Fibroblast of skin of right quadriceps (primary cell): ENCODE measurements around the gene TCAP.
"Not testable (repeated sequence)": the region's sequence is repeated elsewhere in the genome, so short reads cannot be mapped to it uniquely, and the experiment has no call there.

Experiments used
- DNase-seq: peaks from one replicate; pipeline ENCODE4 v3.0.0-alpha.2; 2013

TCAP gene

GRCh38 chr17:39709319-39709997 is 44.3 kb downstream of the TCAP start:
- DNase-seq, result no peak

GRCh38 chr17:39709998-39710964 is 45.1 kb downstream of the TCAP start:
- no peak for DNase-seq

GRCh38 chr17:39711071-39711470 is 45.9 kb downstream of the TCAP start:
- DNase-seq, result not testable (repeated sequence)

GRCh38 chr17:39711851-39712250 is 46.7 kb downstream of the TCAP start:
- no peak for DNase-seq

- no peak for DNase-seq
Measured at GRCh38 chr17:39714234-39714633, 49.1 kb downstream of the TCAP start.

- no peak for DNase-seq
Measured at GRCh38 chr17:39715375-39716072, 50.4 kb downstream of the TCAP start.
